ENCODE results near the gene TMEM234. TPM values are rescaled to one million over a fixed set of nuclear protein-coding genes. Genes with fewer than 3 reads are reported as not detected.

Gene TMEM234
- total RNA-seq, 4 donors from 2014 or later, result 3.5 to 17.9 (median 9.9) TPM

- no peak for TF ChIP-seq EP300 (IDR thresholded peaks at IDR 0.05)
- peak; percentile 16 for TF ChIP-seq POLR2AphosphoS5 (IDR thresholded peaks at IDR 0.05)
- no peak for TF ChIP-seq POLR2A (IDR thresholded peaks at IDR 0.05)
- peak; percentile 69 for ATAC-seq
- H3K4me1 ChIP-seq, result peaks cover 6 to 47% (median 20%) of the 10 kb centered on the region in 3 donors
- H3K27me3 ChIP-seq, result no peaks in the 10 kb centered on the region
- no peaks in the 10 kb centered on the region for H3K9me3 ChIP-seq
- H3K27ac ChIP-seq, result peak within 1 kb of the TSS; percentile 43 to 95 (median 89)
- peaks cover 0 to 31% of the 10 kb centered on the region in 2 donors for H3K36me3 ChIP-seq
- H3K4me3 ChIP-seq, result peak within 1 kb of the TSS; percentile 58 to 72
- WGBS, 2 donors (ENCODE audit: low coverage in 1 of 2), result 0 to 1% methylated on average over 4 to 9 of the region's 34 CpGs
Observed at GRCh38 chr1:32200226-32201010, 21.7 kb downstream of the TMEM234 start, which contains the start of gene CCDC28B. Gene CCDC28B (plus strand): TSS chr1:32200595. CDS start chr1:32201936, 1,341 bp downstream.

GRCh38 chr1:32199717-32200072, 22.5 kb downstream of the TMEM234 start:
- ATAC-seq, result no peak
- TF ChIP-seq EP300 (IDR thresholded peaks at IDR 0.05), result no peak
- TF ChIP-seq POLR2AphosphoS5 (IDR thresholded peaks at IDR 0.05), result no peak
- TF ChIP-seq POLR2A (IDR thresholded peaks at IDR 0.05), result no peak
- TF ChIP-seq CTCF (IDR thresholded peaks at IDR 0.05), result no peak
- WGBS, 2 donors (ENCODE audit: low coverage in 1 of 2), result 0 to 20% methylated on average over 1 of the region's 6 CpGs
- Histone ChIP-seq H3K27ac (peak overlapping the region; percentile 43 to 95 (median 89)), H3K27me3 (no peaks in the 10 kb centered on the region), H3K4me3 (peak overlapping the region in 1 of 2 donors; percentile 72), H3K9me3 (no peaks in the 10 kb centered on the region), H3K4me1 (peaks cover 6 to 40% (median 15%) of the 10 kb centered on the region in 3 donors), H3K36me3 (peaks cover 0 to 38% of the 10 kb centered on the region in 2 donors)

GRCh38 chr1:32199043-32199716, 23.0 kb downstream of the TMEM234 start:
- ATAC-seq, result no peak
- Histone ChIP-seq H3K4me3 (no peak overlapping the region), H3K4me1 (peaks cover 6 to 36% (median 15%) of the 10 kb centered on the region in 3 donors), H3K36me3 (peaks cover 0 to 43% of the 10 kb centered on the region in 2 donors), H3K27ac (peak overlapping the region in 3 of 4 donors; percentile 88 to 95 (median 90)), H3K27me3 (no peaks in the 10 kb centered on the region), H3K9me3 (no peaks in the 10 kb centered on the region)
- no peak for TF ChIP-seq CTCF (IDR thresholded peaks at IDR 0.05)
- no peak for TF ChIP-seq POLR2AphosphoS5 (IDR thresholded peaks at IDR 0.05)
- no peak for TF ChIP-seq EP300 (IDR thresholded peaks at IDR 0.05)
- 33% methylated on average over 1 of the region's 4 CpGs; no CpG with 5 or more reads in 1 of the 2 donors for WGBS, 2 donors (ENCODE audit: low coverage in 1 of 2)

GRCh38 chr1:32198237-32199042, 23.7 kb downstream of the TMEM234 start:
- Histone ChIP-seq H3K4me1 (peaks cover 6 to 36% (median 15%) of the 10 kb centered on the region in 3 donors), H3K4me3 (no peak overlapping the region), H3K27ac (peak overlapping the region in 1 of 4 donors; percentile 24), H3K9me3 (no peaks in the 10 kb centered on the region), H3K27me3 (no peaks in the 10 kb centered on the region), H3K36me3 (peaks cover 0 to 51% of the 10 kb centered on the region in 2 donors)
- ATAC-seq, result no peak
- TF ChIP-seq POLR2A (IDR thresholded peaks at IDR 0.05) (no peak), EP300 (IDR thresholded peaks at IDR 0.05) (no peak), POLR2AphosphoS5 (IDR thresholded peaks at IDR 0.05) (no peak), CTCF (IDR thresholded peaks at IDR 0.05) (no peak)
- WGBS, 2 donors (ENCODE audit: low coverage in 1 of 2), result 57 to 83% methylated on average over 1 to 2 of the region's 3 CpGs

GRCh38 chr1:32197837-32198236, 24.3 kb downstream of the TMEM234 start:
- no peak for ATAC-seq
- 64 to 76% methylated on average over 2 of the region's 6 CpGs for WGBS, 2 donors (ENCODE audit: low coverage in 1 of 2)
- H3K36me3 ChIP-seq, result peaks cover 0 to 57% of the 10 kb centered on the region in 2 donors

More at GRCh38 chr1:32197837-32198236, 24.3 kb downstream of the TMEM234 start:
- Histone ChIP-seq H3K27ac (peak overlapping the region in 1 of 4 donors; percentile 24), H3K4me1 (peaks cover 6 to 36% (median 15%) of the 10 kb centered on the region in 3 donors), H3K27me3 (no peaks in the 10 kb centered on the region), H3K9me3 (no peaks in the 10 kb centered on the region), H3K4me3 (no peak overlapping the region)
- no peak for TF ChIP-seq POLR2AphosphoS5 (IDR thresholded peaks at IDR 0.05)
- no peak for TF ChIP-seq CTCF (IDR thresholded peaks at IDR 0.05)
- TF ChIP-seq POLR2A (IDR thresholded peaks at IDR 0.05), result no peak
- no peak for TF ChIP-seq EP300 (IDR thresholded peaks at IDR 0.05)
